Fibroblast of skin of left biceps (primary cell): ENCODE measurements around the gene WBP1L.
"Not testable (repeated sequence)": the region's sequence is repeated elsewhere in the genome, so short reads cannot be mapped to it uniquely, and the experiment has no call there.

Source experiments
- DNase-seq, 2 experiments: peaks; one replicate each; pipeline ENCODE4 v3.0.0-alpha.2; 2013; ENCODE audit warnings: low read depth in 2 of 2

Gene WBP1L

GRCh38 chr10:102758933-102759262, 15.2 kb downstream of the WBP1L start:
- DNase-seq: not testable (repeated sequence)

GRCh38 chr10:102759497-102760210, 15.9 kb downstream of the WBP1L start:
- DNase-seq: no peak

- no peak for DNase-seq
Measured at GRCh38 chr10:102761981-102762380, 18.2 kb downstream of the WBP1L start.

GRCh38 chr10:102762401-102763015, 18.8 kb downstream of the WBP1L start:
- no peak for DNase-seq

GRCh38 chr10:102763037-102763607, 19.4 kb downstream of the WBP1L start:
- no peak for DNase-seq

- peak; percentile 45 to 52 for DNase-seq
Measured at GRCh38 chr10:102764470-102765161, 20.9 kb downstream of the WBP1L start.

- DNase-seq: no peak
Measured at GRCh38 chr10:102765336-102765735, 21.6 kb downstream of the WBP1L start.

- no peak for DNase-seq
Measured at GRCh38 chr10:102767428-102768160, 23.8 kb downstream of the WBP1L start.

- no peak for DNase-seq
Measured at GRCh38 chr10:102769375-102770107, 25.8 kb downstream of the WBP1L start.

- DNase-seq: no peak
Measured at GRCh38 chr10:102770108-102770482, 26.3 kb downstream of the WBP1L start.

- DNase-seq: no peak
Measured at GRCh38 chr10:102770792-102771191, 27.0 kb downstream of the WBP1L start.

- DNase-seq: no peak
Measured at GRCh38 chr10:102773320-102773719, 29.6 kb downstream of the WBP1L start.

- no peak for DNase-seq
Measured at GRCh38 chr10:102773986-102774385, 30.2 kb downstream of the WBP1L start.

- no peak for DNase-seq
Measured at GRCh38 chr10:102775201-102775934, 31.6 kb downstream of the WBP1L start.

- peak; percentile 50 to 62 for DNase-seq
Measured at GRCh38 chr10:102775935-102776669, 32.4 kb downstream of the WBP1L start.

GRCh38 chr10:102776779-102777456, 33.2 kb downstream of the WBP1L start:
- DNase-seq: peak; percentile 91 to 93

GRCh38 chr10:102777711-102778453, 34.1 kb downstream of the WBP1L start:
- DNase-seq: no peak

GRCh38 chr10:102778781-102779180, 35.0 kb downstream of the WBP1L start:
- no peak for DNase-seq
